Left colon (tissue), 2 donors: Measurements from ENCODE around the gene THAP5. TPM values are rescaled to one million over a fixed set of nuclear protein-coding genes. Genes with fewer than 3 reads are reported as not detected.
A peak's percentile ranks its signal among the peaks of the same experiment; 100 is the strongest.
"Not testable (repeated sequence)": the region's sequence is repeated elsewhere in the genome, so short reads cannot be mapped to it uniquely, and the experiment has no call there.

ENCODE experiments used
- ATAC-seq: fragments of 200-7000 bp; cut with Tn5 transposase; one replicate; pipeline ENCODE4 v1.9.1; 2020; ENCODE audit warnings: mild to moderate bottlenecking, moderate library complexity
- DNase-seq, 2 donors: peaks; one replicate each; pipeline ENCODE4 v3.0.0-alpha.2; 2020
- intact Hi-C, 2 donors: fragments of 100-400 bp; cut with DNase I in 1 of 2; cut with micrococcal nuclease in 1 of 2; formaldehyde crosslinking; loops; one replicate each; pipeline versions ENCODE4 v1.11.2 to v1.14.0; 2022; cut with DNase I, micrococcal nuclease
- total RNA-seq, 2 donors: library from RNA; stranded (reverse); fragmentation: NEBNext Ultra II Directional; extraction: Animal tissue kit (Norgen Biotek cat#: 25700); gene quantifications; one replicate each; pipeline ENCODE4 v1.2.1, GENCODE V29; 2021
- donor health status: DM: no; HTN: no; CAD: no.
- donor health status: DM: yes; HTN: yes; CAD: no.

THAP5 gene
- total RNA-seq, 2 donors from 2014 or later: 15.7 to 20.5 TPM

- DNase-seq, intact Hi-C loops, ATAC-seq: not testable (repeated sequence)
Measured at GRCh38 chr7:108548141-108548896, 21.2 kb downstream of the THAP5 start.

GRCh38 chr7:108541478-108541877, 28.0 kb downstream of the THAP5 start:
- intact Hi-C loops: no loop called here
- DNase-seq (no peak), ATAC-seq (no peak)

GRCh38 chr7:108538685-108539084, 30.8 kb downstream of the THAP5 start:
- DNase-seq, ATAC-seq, intact Hi-C loops: not testable (repeated sequence)

GRCh38 chr7:108538236-108538635, 31.3 kb downstream of the THAP5 start:
- DNase-seq, ATAC-seq, intact Hi-C loops: not testable (repeated sequence)

- ATAC-seq (no peak), DNase-seq (no peak)
- intact Hi-C loops: no loop called here
Measured at GRCh38 chr7:108537229-108537628, 32.3 kb downstream of the THAP5 start.

GRCh38 chr7:108535744-108536143, 33.8 kb downstream of the THAP5 start:
- intact Hi-C loops: no loop called here
- ATAC-seq: no peak
- DNase-seq: no peak

- DNase-seq (no peak), ATAC-seq (no peak)
- intact Hi-C loops: no loop called here
Measured at GRCh38 chr7:108535257-108535656, 34.2 kb downstream of the THAP5 start.

- no peak for DNase-seq
- ATAC-seq: no peak
- intact Hi-C loops: no loop called here
Measured at GRCh38 chr7:108533712-108534111, 35.8 kb downstream of the THAP5 start.

- peak in 1 of 2 donors; percentile 29 for DNase-seq
- no peak for ATAC-seq
- intact Hi-C loops: loop anchor here in 1 of 2 donors (2.0 kb wide), 1 partner anchor 39 kb away; the partner anchor contains the start of genes DNAJB9 and THAP5
Measured at GRCh38 chr7:108529341-108529740, 40.2 kb downstream of the THAP5 start.

- DNase-seq: peak in 1 of 2 donors; percentile 27
- peak; percentile 23 for ATAC-seq
- intact Hi-C loops: loop anchor here in 1 of 2 donors (2.0 kb wide), 1 partner anchor 41 kb away; the partner anchor contains the start of genes DNAJB9 and THAP5
Measured at GRCh38 chr7:108528183-108528712, 41.3 kb downstream of the THAP5 start.

- intact Hi-C loops: no loop called here
- ATAC-seq: no peak
- DNase-seq: no peak
Measured at GRCh38 chr7:108526768-108527017, 42.8 kb downstream of the THAP5 start.

GRCh38 chr7:108525985-108526767, 43.3 kb downstream of the THAP5 start, which contains the start of gene PNPLA8:
Gene PNPLA8 (minus strand): TSS chr7:108526135. CDS start chr7:108515491, 10,644 bp downstream.
- intact Hi-C loops: no loop called here
- DNase-seq: peak; percentile 100
- peak; percentile 90 for ATAC-seq

- ATAC-seq (peak; percentile 58), DNase-seq (peak in 1 of 2 donors; percentile 89)
- intact Hi-C loops: no loop called here
Measured at GRCh38 chr7:108525327-108525984, 44.0 kb downstream of the THAP5 start.

- ATAC-seq: no peak
- intact Hi-C loops: no loop called here
- DNase-seq: no peak
Measured at GRCh38 chr7:108522780-108523179, 46.7 kb downstream of the THAP5 start.

- DNase-seq (no peak), ATAC-seq (no peak)
- intact Hi-C loops: no loop called here
Measured at GRCh38 chr7:108517951-108518350, 51.6 kb downstream of the THAP5 start.

GRCh38 chr7:108515630-108516029, 53.9 kb downstream of the THAP5 start:
- ATAC-seq (no peak), DNase-seq (no peak)
- intact Hi-C loops: no loop called here

GRCh38 chr7:108515013-108515412, 54.5 kb downstream of the THAP5 start:
- DNase-seq: no peak
- ATAC-seq: no peak
- intact Hi-C loops: no loop called here
